Measurements from ENCODE around the gene MYO5B.
"Not testable (repeated sequence)": the region's sequence is repeated elsewhere in the genome, so short reads cannot be mapped to it uniquely, and the experiment has no call there.

The MYO5B gene

DNA sequence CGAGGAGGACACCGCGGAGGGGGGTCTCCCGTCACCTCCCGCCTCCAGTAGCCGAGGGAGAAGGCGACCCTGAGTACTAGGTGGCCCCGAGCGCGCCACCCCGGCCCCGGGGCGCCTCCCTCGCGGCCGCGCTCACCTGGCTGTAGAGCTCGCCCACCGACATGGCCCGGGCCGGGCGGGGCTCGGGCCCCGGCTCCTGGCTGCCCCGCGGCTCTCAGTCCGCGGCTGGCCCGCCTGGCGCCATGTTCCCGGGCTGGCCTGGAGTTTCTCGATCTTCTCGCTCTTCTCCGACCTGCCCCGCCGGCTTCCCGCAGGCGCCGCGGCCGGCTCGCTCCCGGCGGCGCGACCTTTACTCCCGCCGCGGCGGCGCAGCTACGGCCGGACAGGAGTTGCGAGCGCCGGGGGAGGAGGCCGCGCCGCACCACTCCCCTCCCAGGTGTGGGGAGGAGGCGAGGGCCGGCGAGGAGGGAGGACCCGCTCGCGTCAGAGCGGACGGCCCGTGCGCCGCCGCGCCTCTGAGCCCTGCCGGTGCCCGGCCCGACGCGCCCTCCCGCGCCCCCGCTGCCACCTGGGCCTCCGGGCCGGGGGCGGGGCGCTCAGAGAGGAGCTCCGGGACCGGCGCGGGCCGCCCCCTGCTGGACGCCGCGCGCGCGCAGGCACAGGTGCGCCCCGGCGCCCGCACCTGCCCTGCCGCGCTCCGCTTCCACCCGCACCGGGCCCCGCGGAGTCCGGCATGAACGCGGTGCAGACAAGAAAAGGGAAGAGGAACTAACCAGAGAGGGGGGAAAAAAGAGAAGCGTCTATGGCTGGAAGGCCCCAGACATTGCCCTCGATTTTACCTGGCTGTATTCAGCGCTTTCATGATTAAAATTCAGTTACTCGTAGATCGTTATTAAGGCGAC lies at the start of gene MYO5B:
Gene MYO5B, minus strand, starts transcription at position 517 of the 902 bp plus-strand sequence. Its CDS starts 354 bp downstream, at position 163.
- DNase-seq, result peak; percentile 61

DNA sequence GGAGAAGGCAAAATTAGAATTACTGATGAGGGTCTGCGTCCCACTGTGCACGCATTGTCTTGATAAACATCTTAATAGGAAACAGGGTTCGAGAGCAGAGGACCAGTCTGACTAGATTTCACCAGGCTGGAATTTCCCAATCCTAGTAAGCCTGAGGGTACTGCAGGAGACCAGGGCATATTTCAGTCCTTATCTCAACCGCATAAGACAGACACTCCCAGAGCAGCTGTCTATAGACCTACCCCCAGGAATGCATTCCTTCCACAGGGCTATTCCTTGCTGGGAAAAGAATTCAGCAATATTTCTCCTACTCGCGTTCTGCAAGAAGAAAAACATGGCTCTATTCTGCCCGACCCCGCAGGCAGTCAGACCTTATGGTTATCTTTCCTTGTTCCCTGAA lies 46.8 kb upstream of the MYO5B start:
- not testable (repeated sequence) for DNase-seq

DNA sequence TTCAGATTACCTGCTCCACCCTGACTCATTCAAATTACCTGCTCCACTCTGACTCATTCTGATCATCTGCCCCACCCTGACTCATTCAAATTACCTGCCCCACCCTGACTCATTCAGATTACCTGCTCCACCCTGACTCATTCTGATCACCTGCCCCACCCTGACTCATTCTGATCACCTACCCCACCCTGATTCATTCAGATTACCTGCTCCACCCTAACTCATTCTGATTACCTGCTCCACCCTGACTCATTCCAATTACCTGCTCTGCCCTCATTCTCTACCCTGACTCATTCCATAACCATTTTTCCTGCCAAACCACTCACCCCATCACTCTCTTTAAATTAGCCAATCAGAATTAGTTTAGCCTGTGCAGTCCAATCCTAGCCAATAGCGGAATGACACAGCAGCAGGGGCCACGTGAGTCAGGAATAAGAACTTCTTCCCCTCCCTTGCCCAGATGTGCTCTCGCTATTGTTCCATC lies 45.2 kb upstream of the MYO5B start:
- DNase-seq, result no peak

DNA sequence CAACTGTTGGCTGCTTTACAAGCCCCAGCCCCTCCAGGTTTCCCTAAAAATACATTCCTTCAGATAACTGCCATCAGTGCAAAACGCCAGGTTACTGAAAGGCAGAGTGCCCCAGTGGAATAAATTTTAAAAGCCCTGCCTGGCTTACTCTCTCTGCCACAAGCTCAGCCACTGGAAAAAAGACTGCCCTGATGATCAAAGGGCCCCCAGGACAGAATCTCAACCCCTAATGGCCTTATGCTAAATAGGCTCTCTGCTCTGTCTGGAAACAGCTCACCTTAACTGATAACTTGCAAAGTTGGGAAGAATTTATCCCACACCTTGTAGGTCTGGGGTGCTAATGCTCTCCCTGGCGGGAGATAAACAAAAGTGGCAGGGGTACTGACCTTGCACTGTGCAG lies 37.5 kb upstream of the MYO5B start:
- no peak for DNase-seq

DNA sequence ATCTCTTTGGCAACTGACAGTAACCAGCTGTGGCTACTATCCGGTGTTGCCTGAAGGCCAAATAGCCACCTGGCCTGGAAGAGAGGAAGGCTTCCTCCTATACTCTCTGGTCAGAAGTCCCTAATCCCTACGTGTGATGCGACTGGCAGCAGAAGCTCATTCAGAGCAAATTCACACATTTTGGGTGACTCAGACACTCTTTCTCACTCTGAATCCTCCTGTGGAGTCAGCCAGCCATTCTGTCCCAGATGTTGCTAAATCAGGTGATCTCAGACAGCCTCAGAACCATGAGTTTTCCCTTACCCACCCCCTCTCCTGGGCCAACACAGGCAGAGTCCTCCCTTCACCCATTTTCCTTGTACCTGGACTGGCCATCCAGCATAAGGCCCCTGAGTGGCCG lies 36.7 kb upstream of the MYO5B start:
- no peak for DNase-seq

DNA sequence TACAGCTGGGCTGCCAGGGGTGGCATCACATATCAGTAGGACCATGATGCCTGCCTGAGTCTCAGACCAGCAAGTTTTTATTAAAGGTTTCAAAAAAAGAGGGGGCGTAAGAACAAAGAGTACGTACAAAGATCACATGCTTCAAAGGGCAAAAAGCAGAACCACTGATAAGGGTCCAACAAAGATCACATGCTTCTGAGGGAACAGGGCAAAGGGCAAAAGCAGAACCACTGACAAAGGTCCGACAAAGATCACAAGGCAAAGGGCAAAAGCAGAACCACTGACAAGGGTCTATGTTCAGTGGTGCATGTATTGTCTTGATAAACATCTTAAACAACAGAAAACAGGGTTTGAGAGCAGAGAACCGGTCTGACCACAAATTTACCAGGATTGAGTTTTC lies 25.3 kb upstream of the MYO5B start:
- not testable (repeated sequence) for DNase-seq

DNA sequence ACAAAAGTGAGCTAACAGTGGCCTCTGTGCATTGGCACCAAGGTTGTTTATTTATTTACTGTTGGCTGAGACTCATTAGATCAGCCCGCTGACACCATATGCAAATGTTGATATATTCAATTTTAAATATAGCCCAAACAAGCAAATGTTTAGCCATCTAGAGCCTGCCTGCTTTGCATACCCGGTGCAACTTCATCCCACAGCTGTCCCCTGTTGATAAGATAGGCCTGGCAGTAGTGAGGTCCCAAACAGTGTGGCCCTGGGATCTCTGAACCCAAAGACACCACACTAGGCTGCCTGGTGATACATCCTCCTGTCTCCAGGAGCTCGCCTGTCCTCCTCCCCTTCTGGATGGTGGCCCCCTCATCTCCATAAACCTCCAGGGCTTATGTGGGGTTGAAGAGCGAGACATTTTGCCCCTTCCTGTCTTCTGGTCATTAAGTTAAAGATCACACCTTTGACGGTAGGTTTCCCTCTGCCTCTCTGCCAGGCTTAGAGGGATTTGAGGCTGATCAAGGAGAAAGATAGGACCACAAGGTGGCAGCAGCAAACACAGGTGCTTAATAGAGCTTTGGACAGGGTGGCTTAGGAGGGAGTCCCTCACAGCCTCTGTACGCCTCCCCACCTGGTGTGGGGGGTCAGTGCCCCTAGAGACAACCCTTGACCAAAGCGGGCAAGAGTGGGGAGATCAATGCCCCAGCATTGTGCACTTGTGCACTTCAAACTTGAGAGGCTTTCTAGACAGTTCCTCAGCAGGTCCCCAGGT lies 23.7 kb upstream of the MYO5B start:
- DNase-seq, result no peak

DNA sequence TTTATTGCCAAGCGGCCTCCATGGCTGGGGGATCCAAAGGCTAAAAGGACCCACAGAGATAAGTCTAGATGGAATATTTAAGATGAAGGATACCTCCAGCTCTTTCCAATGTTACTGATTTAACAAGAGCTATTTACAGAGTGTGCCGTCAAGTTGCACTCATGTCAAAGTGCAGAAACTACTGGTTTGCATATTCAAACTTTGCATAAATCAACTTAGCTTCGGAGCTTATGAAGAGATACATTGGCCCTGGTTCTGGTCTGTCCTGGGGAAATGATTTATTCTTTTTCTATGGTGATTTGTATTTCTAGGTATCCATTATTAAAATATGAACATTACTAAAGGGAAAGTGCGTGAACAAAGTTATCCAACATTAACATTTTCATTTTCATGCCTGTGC lies 14.4 kb upstream of the MYO5B start:
- no peak for DNase-seq

DNA sequence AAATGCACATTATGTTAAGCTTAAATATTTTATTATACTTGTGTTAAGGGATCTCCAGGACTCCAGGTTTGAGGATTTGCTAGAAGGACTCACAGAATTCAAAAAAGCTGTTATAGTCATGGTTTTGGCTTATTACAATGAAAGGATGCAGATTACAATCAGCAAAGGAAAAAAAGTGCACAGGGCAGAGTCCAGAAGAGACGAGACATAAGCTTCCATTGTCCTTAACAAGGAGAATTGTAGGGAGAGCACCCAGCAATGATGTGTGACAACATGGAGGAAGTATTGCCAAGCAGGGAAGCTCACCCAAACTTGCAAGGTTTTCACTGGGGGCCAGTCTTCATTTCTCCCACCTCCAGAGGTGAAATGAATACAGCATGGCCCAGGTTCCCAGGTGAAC lies 12.8 kb upstream of the MYO5B start:
- DNase-seq, result no peak

DNA sequence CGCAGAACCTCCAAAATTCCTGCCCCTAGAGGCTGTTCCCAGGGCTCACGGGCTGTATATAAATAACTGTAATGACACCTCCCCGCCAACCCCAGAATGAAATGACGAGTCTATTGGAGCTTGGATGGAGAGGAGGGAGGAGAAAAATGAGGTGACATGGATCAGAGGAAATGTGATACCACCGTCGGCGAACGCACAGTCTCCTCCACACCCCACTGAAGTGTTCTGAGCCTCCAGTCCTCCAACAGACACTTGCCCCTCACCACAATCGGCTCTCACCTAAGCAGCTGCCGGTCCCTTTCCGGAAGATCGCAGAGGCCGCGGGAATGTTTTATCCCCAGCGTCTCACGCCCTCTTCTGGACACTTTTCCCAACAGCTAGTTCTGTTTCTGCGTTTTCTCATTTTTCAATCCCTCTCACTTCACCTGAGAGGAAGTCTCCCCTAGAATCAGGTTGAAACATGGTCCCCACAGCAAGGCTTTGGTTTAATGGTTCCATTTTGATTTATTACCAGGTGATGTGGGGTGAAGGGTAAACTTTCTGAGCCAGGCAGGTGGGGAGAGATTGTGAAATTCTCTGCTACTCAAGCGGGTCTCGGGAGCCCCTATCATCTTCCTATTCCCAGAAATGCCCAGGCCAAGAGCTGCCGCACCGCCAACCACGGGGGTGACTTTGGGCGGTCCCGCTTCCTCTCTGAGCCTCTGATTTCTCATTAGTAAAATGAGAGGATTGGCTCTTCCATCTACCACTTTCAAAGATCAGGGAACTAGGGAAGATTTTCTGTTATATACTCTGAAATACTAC lies 9.1 kb upstream of the MYO5B start:
- no peak for DNase-seq

DNA sequence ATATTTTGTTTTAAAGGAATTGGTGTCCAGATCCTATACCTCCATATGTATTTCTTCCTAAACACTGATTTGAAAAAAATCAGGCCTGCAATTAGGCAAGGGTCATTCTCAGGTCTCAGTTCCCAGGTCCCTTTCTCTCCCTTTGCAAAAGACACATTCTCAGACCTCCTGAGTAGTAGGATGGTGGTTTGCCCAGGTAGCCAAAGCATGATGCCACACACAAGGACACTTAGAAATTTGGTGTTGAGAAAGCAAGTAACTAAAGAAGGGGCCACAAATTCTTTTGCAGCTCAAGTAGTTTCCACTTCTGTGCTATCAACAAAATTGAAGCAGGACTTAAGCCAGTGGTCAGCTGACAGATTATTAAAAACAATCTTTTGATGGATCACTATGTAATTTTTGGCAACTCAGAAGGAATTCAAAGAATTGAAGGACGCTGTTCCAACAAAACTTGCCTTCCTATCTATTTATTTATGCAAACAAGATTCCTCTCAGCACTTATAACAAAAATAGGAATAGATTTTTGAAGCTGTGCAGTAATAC lies 6.6 kb upstream of the MYO5B start:
- DNase-seq, result no peak

DNA sequence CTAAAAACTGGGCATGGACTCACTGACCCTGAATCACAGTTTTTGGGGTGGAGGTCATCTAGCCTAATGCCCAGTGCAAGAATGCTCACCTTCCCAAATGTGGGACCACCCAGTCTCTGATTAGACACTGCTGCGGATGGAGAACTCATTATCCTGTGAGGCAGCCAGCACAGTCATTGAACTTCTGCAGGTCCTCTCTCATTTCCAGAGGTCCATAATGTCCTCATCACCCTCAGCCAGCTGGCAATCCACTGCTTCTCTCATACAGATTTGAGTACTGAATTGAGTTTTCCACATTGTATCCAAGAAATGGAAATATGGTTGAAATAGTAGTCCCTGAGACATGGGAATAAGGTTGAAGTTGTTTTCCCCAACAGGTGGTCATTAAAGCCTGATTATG lies 5.0 kb upstream of the MYO5B start:
- no peak for DNase-seq

DNA sequence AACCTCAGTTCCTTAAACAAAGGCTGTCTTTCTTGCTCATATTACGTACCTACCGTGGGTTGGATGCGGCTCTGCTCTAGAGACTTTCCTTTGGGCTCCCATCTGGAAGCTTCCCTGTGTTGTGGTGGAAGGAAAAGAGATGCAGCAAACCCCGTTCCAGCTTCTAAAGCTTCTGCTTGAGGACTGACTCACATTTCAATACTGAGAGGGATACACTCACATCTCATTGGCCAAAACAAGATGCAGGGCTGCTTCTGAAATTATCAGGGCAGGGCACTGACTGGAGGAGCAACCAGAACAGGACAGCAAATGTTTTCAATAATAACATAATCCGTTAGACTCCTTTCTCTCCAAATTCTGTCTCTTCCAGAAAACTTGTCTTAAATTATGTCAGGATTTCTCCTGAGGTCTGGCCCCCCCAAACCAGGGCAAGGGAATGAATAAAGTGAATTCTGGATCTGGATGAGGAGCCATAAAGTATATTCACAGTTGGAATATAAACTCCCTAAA lies 4.5 kb upstream of the MYO5B start:
- DNase-seq, result no peak

DNA sequence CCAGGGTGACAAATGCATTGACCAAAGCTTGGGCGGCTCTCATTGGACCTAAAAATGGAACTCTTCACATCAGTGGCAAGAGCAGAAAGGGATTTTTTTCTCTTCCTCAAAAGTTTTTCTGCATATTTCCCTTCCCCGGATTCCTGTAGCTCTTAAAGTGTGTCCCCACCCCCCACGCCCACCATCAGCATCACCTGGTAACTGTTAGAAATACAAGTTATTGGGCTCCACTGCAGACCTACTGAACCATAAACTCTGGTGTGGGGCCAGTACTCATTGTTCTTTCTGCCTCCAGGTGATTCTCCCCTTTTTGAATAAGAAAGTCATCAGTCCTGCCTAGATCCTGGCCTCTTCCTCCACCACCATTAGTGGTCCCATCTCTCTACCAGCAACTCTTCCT lies 1.3 kb upstream of the MYO5B start:
- no peak for DNase-seq

DNA sequence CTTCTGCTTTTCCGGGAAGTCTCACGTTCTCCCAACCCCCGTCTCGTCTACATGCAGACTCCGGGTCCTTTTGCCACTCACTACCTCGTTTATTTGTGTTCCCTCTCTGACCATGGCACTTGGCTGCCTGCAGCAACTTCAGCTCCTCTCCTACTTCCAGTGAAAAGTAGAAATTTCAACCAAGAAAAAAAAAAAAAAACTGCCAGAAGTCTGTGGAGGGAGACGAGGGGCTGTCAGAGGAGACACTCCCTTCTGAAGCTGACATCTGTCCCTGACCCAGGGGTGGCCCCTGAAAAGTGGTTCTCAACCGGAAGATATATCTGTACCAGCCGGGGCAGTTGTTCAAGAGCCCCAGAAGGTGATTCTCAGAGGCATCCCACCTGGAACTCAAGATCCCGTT lies 742 bp upstream of the MYO5B start:
- no peak for DNase-seq

DNA sequence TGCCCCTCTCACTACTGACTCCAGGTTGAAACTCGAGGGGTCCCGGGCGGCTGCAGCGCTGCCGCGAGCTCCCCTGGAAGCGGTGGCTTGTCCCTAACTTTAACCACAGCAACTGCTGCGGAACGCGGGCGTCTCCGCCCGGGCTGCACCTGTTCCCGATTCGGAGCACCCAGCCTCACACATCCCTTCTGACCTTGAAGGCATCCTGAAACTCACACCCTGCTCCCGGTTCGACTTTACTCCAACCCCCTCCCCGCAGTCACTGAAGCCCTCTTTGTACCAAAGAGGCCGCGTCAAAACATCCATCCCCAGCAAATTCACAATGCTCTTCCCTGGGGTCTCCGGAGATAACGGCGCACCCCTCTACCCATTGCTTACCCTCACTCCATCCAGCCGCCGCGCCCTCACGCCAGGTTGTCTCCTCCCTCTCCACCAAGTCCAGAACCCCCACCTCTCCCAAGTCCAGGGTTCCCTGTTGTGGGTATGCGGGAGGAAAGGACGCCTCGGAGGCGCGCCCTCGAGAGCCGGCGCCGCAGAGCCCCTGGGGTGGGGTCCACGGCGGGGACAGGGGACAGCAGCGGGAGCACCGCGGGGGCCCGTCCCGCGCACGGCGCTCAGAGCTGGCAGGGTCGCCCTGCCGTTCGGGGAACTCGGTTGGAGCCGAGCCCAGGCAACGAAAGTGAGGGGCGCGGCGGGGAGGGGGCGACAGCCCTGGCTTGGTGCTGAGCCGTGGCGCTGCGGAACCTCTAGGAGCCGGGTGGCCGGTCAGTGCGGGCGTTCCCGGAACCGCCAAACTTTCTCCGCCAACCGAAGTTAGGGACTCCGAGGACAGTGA lies 934 bp downstream of the MYO5B start:
- DNase-seq, result no peak

DNA sequence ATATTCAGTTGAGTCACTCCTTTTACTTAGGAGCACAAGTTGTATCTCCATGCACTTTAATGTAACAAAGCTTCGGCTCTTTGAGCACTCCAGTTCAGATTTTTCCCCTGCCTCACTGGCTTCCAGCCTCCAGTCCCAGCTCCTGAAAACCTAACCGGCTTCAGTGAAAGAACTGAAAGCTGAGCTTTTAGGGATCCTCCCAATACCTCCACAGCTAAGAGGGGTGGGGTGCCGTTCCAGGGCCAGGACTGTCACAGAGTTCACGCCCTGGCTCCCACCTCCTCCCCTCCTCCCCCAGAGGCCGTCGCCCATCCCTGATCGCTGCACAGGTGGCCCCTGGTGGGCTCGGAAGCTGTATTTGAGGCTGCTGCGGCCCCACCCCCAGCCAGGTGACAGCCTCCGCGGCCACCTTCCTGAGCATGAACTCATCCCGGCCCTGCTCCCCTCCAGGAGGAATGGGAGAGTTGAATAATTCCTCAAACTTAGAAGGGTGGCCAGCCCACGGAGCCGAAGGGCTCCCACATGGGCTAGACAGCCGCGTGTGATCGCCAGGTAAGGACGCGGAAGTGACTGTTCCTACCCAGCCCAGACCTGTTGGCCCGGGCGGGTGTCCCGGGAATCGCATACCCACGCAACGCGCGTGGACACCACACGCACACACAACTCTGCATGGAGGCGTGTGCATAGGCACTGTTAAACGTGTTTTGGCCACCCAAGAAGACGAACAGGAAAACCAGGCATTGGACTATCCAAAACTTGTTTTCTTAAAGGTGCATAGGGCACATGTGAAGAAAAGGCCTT lies 1.8 kb downstream of the MYO5B start:
- DNase-seq, result no peak

DNA sequence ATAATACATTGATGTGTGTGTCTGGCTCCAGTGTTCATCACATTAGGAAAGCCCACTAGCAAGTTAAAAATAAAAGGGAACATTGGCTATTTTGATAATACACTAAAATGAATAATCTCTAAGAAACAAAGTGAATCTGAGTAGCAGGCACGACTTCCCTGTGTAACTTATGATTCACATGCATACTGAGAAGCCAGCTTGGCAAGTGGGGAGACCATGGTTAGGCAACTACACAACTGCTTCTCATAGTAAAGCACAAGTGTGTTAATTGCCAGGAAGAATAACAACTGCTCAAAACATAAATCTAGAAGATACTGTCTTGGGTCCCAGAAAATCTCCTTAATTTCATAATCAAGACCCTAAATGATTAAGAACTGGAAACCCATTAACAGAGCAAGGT lies 4.0 kb downstream of the MYO5B start:
- no peak for DNase-seq

DNA sequence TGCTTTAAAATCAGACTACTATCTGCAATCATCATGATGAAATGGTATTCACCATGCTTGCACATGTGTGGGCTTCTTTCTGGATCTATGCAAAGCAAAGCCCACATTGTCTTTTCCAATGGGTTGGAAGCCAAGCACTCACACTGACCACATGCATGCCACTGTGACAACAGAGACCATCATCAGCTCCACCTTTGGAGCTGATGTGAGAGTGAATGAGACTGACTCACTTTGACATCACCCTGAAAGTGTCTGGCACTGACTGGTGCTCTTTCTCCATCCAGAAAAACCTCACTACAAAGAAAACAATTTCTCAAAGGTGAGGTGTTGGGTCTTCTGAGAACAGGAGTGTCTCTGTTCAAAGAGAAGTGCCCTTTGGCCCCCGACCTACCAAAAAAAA lies 4.7 kb downstream of the MYO5B start:
- DNase-seq, result no peak

DNA sequence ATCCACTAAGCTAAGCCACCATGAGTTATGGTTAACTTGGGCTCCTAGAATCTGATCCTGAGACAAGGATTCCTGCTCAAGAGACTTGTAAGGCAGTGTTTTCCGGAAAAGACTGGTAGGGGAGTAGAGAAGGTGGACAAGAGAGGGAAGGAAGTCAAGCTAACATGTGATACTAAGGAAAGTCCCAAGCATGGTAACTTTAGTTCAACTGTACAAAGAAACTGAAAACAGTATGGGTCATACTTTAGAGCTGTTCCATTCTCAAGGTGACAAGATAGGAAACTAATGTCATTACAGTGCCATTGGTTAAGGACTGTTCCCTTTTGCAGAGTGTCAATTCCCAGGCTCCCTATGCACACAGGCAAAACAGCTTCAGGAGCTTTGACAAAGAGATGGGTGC lies 5.8 kb downstream of the MYO5B start:
- no peak for DNase-seq

DNA sequence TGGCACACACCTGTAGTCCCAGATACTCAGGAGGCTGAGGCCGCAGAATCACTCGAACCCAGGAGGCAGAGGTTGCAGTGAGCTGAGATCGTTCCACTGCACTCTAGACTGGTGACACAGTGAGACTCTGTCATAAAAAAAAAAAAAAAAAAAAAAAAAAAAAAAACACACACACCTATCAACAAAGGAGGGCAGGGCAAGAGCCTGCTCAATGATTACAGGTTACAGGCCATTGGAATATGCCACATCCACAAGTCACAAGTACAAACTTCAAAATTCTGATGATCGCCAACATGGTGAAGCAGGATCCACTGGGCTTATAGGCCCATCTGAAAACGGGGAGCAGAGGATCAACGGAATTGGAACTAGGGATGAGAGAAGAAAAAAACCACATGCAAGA lies 6.3 kb downstream of the MYO5B start:
- DNase-seq, result no peak

Measured in activated CD4-positive, CD25-positive, alpha-beta regulatory T cell treated with anti-CD3 and anti-CD28 coated beads, Interleukin-2, amount 50 U/mL, for 72 hours (primary cell).